Lung (tissue), 12 donors: Measurements from ENCODE around the gene KRTAP10-7. TPM values are rescaled to one million over a fixed set of nuclear protein-coding genes. Genes with fewer than 3 reads are reported as not detected.
"Not testable (repeated sequence)": the region's sequence is repeated elsewhere in the genome, so short reads cannot be mapped to it uniquely, and the experiment has no call there.

ENCODE experiments used
- ATAC-seq: fragments of 200-7000 bp; cut with Tn5 transposase; one replicate; pipeline ENCODE4 v1.9.1; 2020; ENCODE audit warnings: moderate number of reproducible peaks; ENCODE audit not compliant: insufficient read depth, low FRiP score
- DNase-seq, 3 donors: peaks; one replicate each; pipeline ENCODE4 v3.0.0-alpha.2; 2013 to 2017
- H3K27ac ChIP-seq, 2 donors: one replicate each; pipeline ENCODE4 v1.5.1; 2013; ENCODE audit warnings: mild to moderate bottlenecking in 2 of 2, moderate library complexity in 2 of 2, control low read depth in 1 of 2, inconsistent platforms in 1 of 2, low read depth in 1 of 2, low read length in 1 of 2
- H3K27me3 ChIP-seq, 3 donors: one replicate each; pipeline ENCODE4 v1.5.1; 2013; ENCODE audit warnings: low read length in 2 of 3; ENCODE audit not compliant: control insufficient read depth in 3 of 3, insufficient read depth in 3 of 3
- H3K36me3 ChIP-seq, 4 donors: one replicate each; pipeline ENCODE4 v1.5.1; 2013; ENCODE audit warnings: low read length in 4 of 4, mild to moderate bottlenecking in 1 of 4, moderate library complexity in 1 of 4; ENCODE audit not compliant: control insufficient read depth in 4 of 4, insufficient read depth in 4 of 4
- H3K4me1 ChIP-seq, 5 donors: one replicate each; pipeline ENCODE4 v1.5.1; 2013; ENCODE audit warnings: low read length in 5 of 5, mild to moderate bottlenecking in 2 of 5, moderate library complexity in 1 of 5; ENCODE audit not compliant: control insufficient read depth in 5 of 5, insufficient read depth in 5 of 5
- H3K4me3 ChIP-seq: one replicate; pipeline ENCODE4 v1.5.1; 2013; ENCODE audit warnings: mild to moderate bottlenecking, control low read depth, moderate library complexity
- H3K9ac ChIP-seq, 2 donors: one replicate each; pipeline ENCODE4 v1.5.1; 2013; ENCODE audit warnings: low read length in 2 of 2, control low read depth in 1 of 2; ENCODE audit not compliant: insufficient read depth in 1 of 2
- H3K9me3 ChIP-seq, 4 donors: one replicate each; pipeline ENCODE4 v1.5.1; 2013; ENCODE audit warnings: low read length in 3 of 4, mild to moderate bottlenecking in 1 of 4, moderate library complexity in 1 of 4; ENCODE audit not compliant: control insufficient read depth in 4 of 4, insufficient read depth in 3 of 4
- CTCF ChIP-seq: IDR thresholded peaks from 2 replicates; pipeline ENCODE4 v1.5.1; 2012; ENCODE audit warnings: mild to moderate bottlenecking; ENCODE audit errors: control extremely low read depth, extremely low read depth
- WGBS, 2 donors: extraction: QIAGEN DNeasy Blood & Tissue Kit; methylation state at CpG; one replicate each; pipeline ENCODE4 v1.1.7; 2013; 5-methylcytosine and 5-hydroxymethylcytosine counted together
- polyA plus RNA-seq, 2 donors: library from polyadenylated mRNA; stranded (reverse); fragments of 200-250 nt; gene quantifications; one replicate each; pipeline ENCODE4 v1.2.1, GENCODE V29; 2013
- total RNA-seq, 2 donors: library from RNA; depleted of rRNA in 1 of 2; stranded (reverse); fragments of >200 nt in 1 of 2; gene quantifications; one replicate each; pipeline ENCODE4 v1.2.1, GENCODE V29; 2014 to 2021
- donor health status: control.
- donor health status: control.
- donor health status: Bipolar disorder and iron deficiency.
- donor health status: healthy.
- donor health status: DM: yes; HTN: yes; CAD: no.

KRTAP10-7 gene
- total and polyA plus RNA-seq, 4 donors = not detected

- WGBS, 2 donors = 92% methylated on average over 7 of the region's 7 CpGs
- Histone ChIP-seq H3K4me3 (no peak overlapping the region), H3K9me3 (peaks cover 0 to 15% (median 9%) of the 10 kb centered on the region in 4 donors), H3K27me3 (no peaks in the 10 kb centered on the region), H3K4me1 (peaks cover 0 to 2% (median 0%) of the 10 kb centered on the region in 5 donors), H3K9ac (no peak overlapping the region), H3K27ac (no peak overlapping the region), H3K36me3 (no peaks in the 10 kb centered on the region)
- DNase-seq = no peak
- ATAC-seq = no peak
- no peak for TF ChIP-seq CTCF
Observed at GRCh38 chr21:44625756-44626155, 25.4 kb downstream of the KRTAP10-7 start.

GRCh38 chr21:44626262-44626661, 25.9 kb downstream of the KRTAP10-7 start:
- Histone ChIP-seq H3K36me3 (no peaks in the 10 kb centered on the region), H3K9ac (no peak overlapping the region), H3K27ac (no peak overlapping the region), H3K27me3 (no peaks in the 10 kb centered on the region), H3K4me3 (no peak overlapping the region), H3K9me3 (peaks cover 0 to 15% (median 11%) of the 10 kb centered on the region in 4 donors), H3K4me1 (peaks cover 0 to 2% (median 0%) of the 10 kb centered on the region in 5 donors)
- WGBS, 2 donors = 78 to 81% methylated on average over 10 of the region's 10 CpGs
- DNase-seq (no peak), ATAC-seq (no peak)
- no peak for TF ChIP-seq CTCF

GRCh38 chr21:44626673-44627143, 26.3 kb downstream of the KRTAP10-7 start, which contains the start of gene KRTAP10-9:
TSS of gene KRTAP10-9 (plus strand) at chr21:44627093. CDS start at chr21:44627172, 79 bp downstream.
- Histone ChIP-seq H3K9me3 (peaks cover 0 to 14% (median 12%) of the 10 kb centered on the region in 4 donors), H3K9ac (no peak within 1 kb of the TSS), H3K27ac (no peak within 1 kb of the TSS), H3K36me3 (no peaks in the 10 kb centered on the region), H3K4me1 (peaks cover 0 to 2% (median 0%) of the 10 kb centered on the region in 5 donors), H3K4me3 (no peak within 1 kb of the TSS), H3K27me3 (no peaks in the 10 kb centered on the region)
- no peak for ATAC-seq
- TF ChIP-seq CTCF = no peak
- no peak for DNase-seq
- 52 to 55% methylated on average over 7 of the region's 7 CpGs for WGBS, 2 donors

GRCh38 chr21:44627181-44627822, 26.9 kb downstream of the KRTAP10-7 start:
- H3K9me3 ChIP-seq = peaks cover 0 to 14% (median 13%) of the 10 kb centered on the region in 4 donors
- ATAC-seq, DNase-seq: not testable (repeated sequence)

GRCh38 chr21:44627831-44628233, 27.4 kb downstream of the KRTAP10-7 start:
- not testable (repeated sequence) for H3K4me3 ChIP-seq, H3K9ac ChIP-seq, H3K27me3 ChIP-seq, H3K4me1 ChIP-seq, H3K36me3 ChIP-seq, ATAC-seq, H3K27ac ChIP-seq
- DNase-seq = peak in 2 of 3 donors; percentile 29 to 40
- whole genome bisulfite sequencing, 2 donors = 55 to 67% methylated on average over 11 to 15 of the region's 15 CpGs
- H3K9me3 ChIP-seq = peaks cover 0 to 14% (median 11%) of the 10 kb centered on the region in 4 donors

More at GRCh38 chr21:44627181-44627822, 26.9 kb downstream of the KRTAP10-7 start:
- not testable (repeated sequence) for H3K36me3 ChIP-seq, H3K4me1 ChIP-seq, H3K27me3 ChIP-seq, H3K4me3 ChIP-seq, H3K9ac ChIP-seq, H3K27ac ChIP-seq
- 83 to 85% methylated on average over 15 to 20 of the region's 20 CpGs for WGBS, 2 donors
